K562 (cell line): Measurements from ENCODE around the gene ARF4.

Source experiments
- E2F8 ChIP-seq: fragments of 450-650 bp; IDR thresholded peaks from 2 replicates; pipeline ENCODE4 v1.7.1; 2018; ENCODE audit warnings: mild to moderate bottlenecking, low read depth; ENCODE audit not compliant: partially characterized antibody
- ETV5 ChIP-seq: sonication (generic); formaldehyde crosslinking; IDR thresholded peaks from 2 replicates; pipeline ENCODE4 v1.4.0; 2020; ENCODE audit warnings: low read depth, mild to moderate bottlenecking, missing genetic modification reagents
- MAFF ChIP-seq: IDR thresholded peaks from 2 replicates; pipeline ENCODE4 v1.6.1; 2012; ENCODE audit warnings: low read length, improper control_type of control experiment
- ZNF398 ChIP-seq: fragments of 250-450 bp; sonication (Bioruptor Pico); IDR thresholded peaks from 2 replicates; pipeline ENCODE4 v1.8.0; 2021; ENCODE audit warnings: moderate library complexity, mild to moderate bottlenecking, inconsistent platforms

- TF ChIP-seq ETV5 (no peak), ZNF398 (no peak), MAFF (no peak), E2F8 (no peak)
Measured at GRCh38 chr3:57594576-57594975, 2.6 kb downstream of the ARF4 start.
